Coronary artery (tissue), 2 donors: Measurements from ENCODE around the gene ATP11A.

ENCODE experiments used
- DNase-seq: peaks from one replicate; pipeline ENCODE4 v3.0.0-alpha.2; 2017; ENCODE audit warnings: low spot score
- H3K27ac ChIP-seq, 2 donors: fragments of 200-600 bp; sonication (generic); one replicate each; pipeline ENCODE4 v1.5.1; 2016 to 2019
- H3K4me3 ChIP-seq: fragments of 200-600 bp; sonication (generic); 2 replicates; pipeline ENCODE4 v1.5.1; 2016; ENCODE audit warnings: mild to moderate bottlenecking, moderate library complexity
- CTCF ChIP-seq: fragments of 200-600 bp; sonication (generic); IDR thresholded peaks from one replicate; pipeline ENCODE4 v1.5.1; 2019; ENCODE audit warnings: antibody characterized with exemption

ATP11A gene

GRCh38 chr13:112687836-112688559 lies 1.8 kb upstream of the ATP11A start:
- Histone ChIP-seq H3K4me3 (no peak overlapping the region), H3K27ac (peak overlapping the region in 1 of 2 donors; percentile 93)
- DNase-seq: peak; percentile 65
- TF ChIP-seq CTCF: no peak

GRCh38 chr13:112688560-112689302 lies 1.1 kb upstream of the ATP11A start:
- Histone ChIP-seq H3K4me3 (peak overlapping the region; percentile 92), H3K27ac (peak overlapping the region; percentile 72 to 93)
- DNase-seq: peak; percentile 64
- no peak for TF ChIP-seq CTCF

GRCh38 chr13:112690283-112690929 lies 568 bp downstream of the ATP11A start:
- peak overlapping the region; percentile 72 to 93 for H3K27ac ChIP-seq
- H3K4me3 ChIP-seq: peak overlapping the region; percentile 92
- peak; percentile 73 for DNase-seq
- TF ChIP-seq CTCF: no peak

- no peak overlapping the region for H3K27ac ChIP-seq
- DNase-seq: peak; percentile 36
- H3K4me3 ChIP-seq: peak overlapping the region; percentile 92
- TF ChIP-seq CTCF: no peak
Observed at GRCh38 chr13:112692104-112692503, 2.3 kb downstream of the ATP11A start.

GRCh38 chr13:112692586-112692985 lies 2.7 kb downstream of the ATP11A start:
- no peak for DNase-seq
- Histone ChIP-seq H3K4me3 (no peak overlapping the region), H3K27ac (no peak overlapping the region)
- TF ChIP-seq CTCF: no peak

- H3K27ac ChIP-seq: peak overlapping the region in 1 of 2 donors; percentile 8
- no peak for TF ChIP-seq CTCF
- no peak overlapping the region for H3K4me3 ChIP-seq
- DNase-seq: peak; percentile 67
Observed at GRCh38 chr13:112693831-112694497, 4.1 kb downstream of the ATP11A start.
